ENCODE data around the gene PCNT. TPM values are rescaled to one million over a fixed set of nuclear protein-coding genes. Genes with fewer than 3 reads are reported as not detected.

PCNT gene
- total RNA-seq, 1 experiment from 2014 or later = 39.6 TPM

DNA sequence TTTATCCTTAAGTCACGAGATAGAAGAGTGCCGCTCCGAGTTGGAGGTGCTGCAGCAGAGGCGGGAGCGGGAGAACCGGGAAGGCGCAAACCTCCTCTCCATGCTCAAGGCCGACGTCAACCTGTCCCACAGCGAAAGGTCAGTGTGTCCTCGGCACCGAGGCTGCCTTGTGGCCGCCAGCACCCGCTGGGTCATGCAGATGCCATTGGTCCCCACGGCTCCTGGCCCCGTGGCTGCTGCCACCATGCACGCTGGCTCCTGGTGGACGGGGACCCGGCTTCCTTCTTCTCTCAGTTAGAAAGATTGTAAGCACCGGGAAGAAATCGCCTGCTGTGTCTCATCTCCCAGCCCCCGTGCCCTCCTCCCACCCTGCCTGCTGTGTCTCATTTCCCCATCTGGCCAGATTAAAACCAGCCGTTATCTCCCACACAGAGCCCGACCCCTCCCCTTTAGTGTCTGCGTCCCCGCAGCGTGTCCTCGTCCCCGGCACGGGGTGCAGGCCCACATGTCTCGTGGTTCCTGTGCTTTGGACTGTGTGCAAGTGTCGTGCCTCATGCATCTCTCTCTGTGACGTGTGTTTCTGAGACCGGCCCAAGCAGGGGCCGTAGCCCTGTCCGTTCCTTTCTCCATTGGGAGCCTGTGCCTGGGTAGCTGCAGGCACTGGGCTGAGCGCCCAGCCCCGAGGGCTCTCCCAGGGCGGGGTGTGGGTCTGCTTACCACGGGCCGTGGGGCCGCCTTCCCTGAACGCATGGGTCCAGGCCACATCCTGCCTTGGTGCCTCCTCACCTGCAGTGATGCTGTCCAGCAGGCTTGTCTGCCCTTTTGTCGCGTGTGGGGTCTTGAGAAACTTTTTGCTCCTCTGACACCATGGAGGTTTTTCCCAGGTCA is 62.1 kb downstream of the PCNT start:
- no peak overlapping the region for H2BK20ac ChIP-seq (ENCODE audit: low read depth, low read length, poor library complexity, severe bottlenecking)
- Mint-ChIP-seq H3K27me3 (ENCODE audit: low read depth) (no peaks in the 10 kb centered on the region), H3K27ac (peak overlapping the region in 2 of 3 experiments; percentile 74 to 86; a peak in 4 of 7 replicates), H3K4me3 (no peak overlapping the region; a peak in 1 of 5 replicates), H3K4me1 (peaks cover 13% of the 10 kb centered on the region in 2 experiments), H3K36me3 (ENCODE audit: insufficient read depth in 1 of 3, low read depth in 3 of 3) (peaks cover 50 to 73% (median 72%) of the 10 kb centered on the region in 3 experiments), H3K9me3 (peaks cover 26 to 31% of the 10 kb centered on the region in 2 experiments)
- DNase-seq = no peak
- H3K79me2 ChIP-seq (ENCODE audit: insufficient read depth, low read length) = peaks cover 8% of the 10 kb centered on the region; the same call in 1 of the 2 replicates
- no peak overlapping the region for H4K91ac ChIP-seq (ENCODE audit: insufficient read length, low read depth, low read length)
- H4K20me1 ChIP-seq (ENCODE audit: control insufficient read depth, insufficient read depth, insufficient read length) = no peaks in the 10 kb centered on the region
- no peak overlapping the region for H2BK5ac ChIP-seq (ENCODE audit: insufficient read length, low read length)
- no peaks in the 10 kb centered on the region for H3K79me1 ChIP-seq (ENCODE audit: insufficient read depth, low read depth, low read length, poor library complexity, severe bottlenecking)
- H2AFZ ChIP-seq (ENCODE audit: low read length) = no peak overlapping the region
- no peak overlapping the region for H4K5ac ChIP-seq (ENCODE audit: insufficient read length, low read depth, low read length)
- no peak overlapping the region for H2BK120ac ChIP-seq (ENCODE audit: low read depth, low read length, poor library complexity, severe bottlenecking)
- peaks cover 2% of the 10 kb centered on the region; the same call in 1 of the 2 replicates for H3K4me1 ChIP-seq (ENCODE audit: insufficient read depth, low read length)
- H2AK5ac ChIP-seq (ENCODE audit: insufficient read length, low read length) = no peak overlapping the region
- no peaks in the 10 kb centered on the region for H3K23me2 ChIP-seq (ENCODE audit: insufficient read length, low read depth, low read length, poor library complexity, severe bottlenecking)
- no peaks in the 10 kb centered on the region for H3K9me3 ChIP-seq (ENCODE audit: control insufficient read depth, low read depth, low read length)
- no peak overlapping the region for H3K4ac ChIP-seq (ENCODE audit: low read depth, low read length)
- H2BK12ac ChIP-seq (ENCODE audit: insufficient read length, low read depth, low read length) = no peak overlapping the region
- no peak overlapping the region for H3T11ph ChIP-seq (ENCODE audit: low read length)
- no peak overlapping the region for H3K23ac ChIP-seq (ENCODE audit: insufficient read length, low read depth, low read length)
- no peak overlapping the region for H3K27ac ChIP-seq (ENCODE audit: insufficient read length, low read depth, low read length)
- no peaks in the 10 kb centered on the region for H3K27me3 ChIP-seq (ENCODE audit: insufficient read depth, low read length)
- no peak overlapping the region for H3K4me2 ChIP-seq (ENCODE audit: insufficient read depth, insufficient read length, low read length)
- TF ChIP-seq, protein P1, sequence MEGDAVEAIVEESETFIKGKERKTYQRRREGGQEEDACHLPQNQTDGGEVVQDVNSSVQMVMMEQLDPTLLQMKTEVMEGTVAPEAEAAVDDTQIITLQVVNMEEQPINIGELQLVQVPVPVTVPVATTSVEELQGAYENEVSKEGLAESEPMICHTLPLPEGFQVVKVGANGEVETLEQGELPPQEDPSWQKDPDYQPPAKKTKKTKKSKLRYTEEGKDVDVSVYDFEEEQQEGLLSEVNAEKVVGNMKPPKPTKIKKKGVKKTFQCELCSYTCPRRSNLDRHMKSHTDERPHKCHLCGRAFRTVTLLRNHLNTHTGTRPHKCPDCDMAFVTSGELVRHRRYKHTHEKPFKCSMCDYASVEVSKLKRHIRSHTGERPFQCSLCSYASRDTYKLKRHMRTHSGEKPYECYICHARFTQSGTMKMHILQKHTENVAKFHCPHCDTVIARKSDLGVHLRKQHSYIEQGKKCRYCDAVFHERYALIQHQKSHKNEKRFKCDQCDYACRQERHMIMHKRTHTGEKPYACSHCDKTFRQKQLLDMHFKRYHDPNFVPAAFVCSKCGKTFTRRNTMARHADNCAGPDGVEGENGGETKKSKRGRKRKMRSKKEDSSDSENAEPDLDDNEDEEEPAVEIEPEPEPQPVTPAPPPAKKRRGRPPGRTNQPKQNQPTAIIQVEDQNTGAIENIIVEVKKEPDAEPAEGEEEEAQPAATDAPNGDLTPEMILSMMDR (conservative IDR thresholded peaks at IDR 0.05) = no peak
- no peak overlapping the region for H3K14ac ChIP-seq (ENCODE audit: insufficient read depth, low read length)
- no peak overlapping the region for H3K9ac ChIP-seq (ENCODE audit: extremely low read depth, insufficient read length, low read length)
- no peak overlapping the region for H2BK15ac ChIP-seq (ENCODE audit: low read depth, low read length)
- H3K56ac ChIP-seq (ENCODE audit: insufficient read length, low read depth, low read length) = no peak overlapping the region
- no peak overlapping the region for H3K18ac ChIP-seq (ENCODE audit: insufficient read length, low read depth, low read length)
- no CpG with 5 or more reads among the region's 45 CpGs for WGBS (ENCODE audit: extremely low coverage, insufficient read length, low lambda C conversion rate)
- H4K8ac ChIP-seq (replicated peaks; ENCODE audit: insufficient read length, low read depth, low read length) = no peak overlapping the region

All from H9 (cell line).